NCI-H345 treated with DMSO at 0.1 percent for 48 hours (cell line): ENCODE data around the gene UNC13A.

Experiments used
- DNase-seq: peaks from one replicate; lab custom pipeline; 2025; ENCODE audit not compliant: unreplicated experiment; lab: John Stamatoyannopoulos, UW

UNC13A gene

GRCh38 chr19:17629760-17630159, 58.4 kb downstream of the UNC13A start:
- DNase-seq: no peak

GRCh38 chr19:17627921-17628320, 60.2 kb downstream of the UNC13A start:
- no peak for DNase-seq

- no peak for DNase-seq
Measured at GRCh38 chr19:17627161-17627560, 61.0 kb downstream of the UNC13A start.

GRCh38 chr19:17626456-17627015, 61.6 kb downstream of the UNC13A start:
- DNase-seq: no peak

- no peak for DNase-seq
Measured at GRCh38 chr19:17625980-17626379, 62.2 kb downstream of the UNC13A start.

- DNase-seq: no peak
Measured at GRCh38 chr19:17625043-17625442, 63.1 kb downstream of the UNC13A start.

GRCh38 chr19:17624314-17624991, 63.7 kb downstream of the UNC13A start:
- no peak for DNase-seq

GRCh38 chr19:17623224-17623935, 64.8 kb downstream of the UNC13A start:
- DNase-seq: no peak

- DNase-seq: no peak
Measured at GRCh38 chr19:17620696-17621095, 67.5 kb downstream of the UNC13A start.

GRCh38 chr19:17618936-17619335, 69.2 kb downstream of the UNC13A start:
- DNase-seq: no peak

GRCh38 chr19:17618281-17618903, 69.8 kb downstream of the UNC13A start:
- DNase-seq: no peak

- no peak for DNase-seq
Measured at GRCh38 chr19:17617807-17618192, 70.4 kb downstream of the UNC13A start.

GRCh38 chr19:17616961-17617806, 71.0 kb downstream of the UNC13A start:
- no peak for DNase-seq

GRCh38 chr19:17616686-17616960, 71.5 kb downstream of the UNC13A start:
- DNase-seq: no peak

GRCh38 chr19:17615889-17616685, 72.1 kb downstream of the UNC13A start:
- no peak for DNase-seq

- no peak for DNase-seq
Measured at GRCh38 chr19:17614476-17614875, 73.7 kb downstream of the UNC13A start.

GRCh38 chr19:17611462-17612244, 76.5 kb downstream of the UNC13A start:
- DNase-seq: no peak

- DNase-seq: no peak
Measured at GRCh38 chr19:17610384-17610783, 77.8 kb downstream of the UNC13A start.

GRCh38 chr19:17607936-17608335, 80.2 kb downstream of the UNC13A start:
- no peak for DNase-seq
